WTC11 (cell line): Measurements from ENCODE around the gene SAP30BP. TPM values are rescaled to one million over a fixed set of nuclear protein-coding genes. Genes with fewer than 3 reads are reported as not detected.

Experiments used
- ATAC-seq: fragments of 200-7000 bp; cut with Tn5 transposase; 2 replicates; pipeline ENCODE4 v1.10.0; 2021; ENCODE audit warnings: mild to moderate bottlenecking, moderate library complexity
- CTCF ChIA-PET: fragments of 300-600 bp; sonication (Branson Sonifier 250); formaldehyde crosslinking; loops from one replicate; lab custom pipeline; 2021; ENCODE audit warnings: antibody characterized with exemption; lab: Charles Lee
- POLR2A ChIA-PET: fragments of 350-600 bp; sonication (Branson Sonifier 250); formaldehyde crosslinking; loops from one replicate; lab custom pipeline; 2021; ENCODE audit warnings: antibody characterized with exemption; lab: Charles Lee
- DNase-seq: peaks from one replicate; pipeline ENCODE4 v3.0.0; 2021; ENCODE audit warnings: low spot score
- H3K27ac Mint-ChIP-seq: 2 replicates; pipeline ENCODE4 v1.8.0; 2021; ENCODE audit warnings: mixed read lengths
- H3K27me3 Mint-ChIP-seq: 2 replicates; pipeline ENCODE4 v1.8.0; 2021; ENCODE audit warnings: low read depth, mild to moderate bottlenecking, moderate library complexity, mixed read lengths
- H3K36me3 Mint-ChIP-seq: 2 replicates; pipeline ENCODE4 v1.8.0; 2021; ENCODE audit warnings: mixed read lengths
- H3K4me1 Mint-ChIP-seq: 2 replicates; pipeline ENCODE4 v1.8.0; 2022; ENCODE audit warnings: mixed read lengths
- H3K4me3 Mint-ChIP-seq: 2 replicates; pipeline ENCODE4 v1.8.0; 2021; ENCODE audit warnings: mild to moderate bottlenecking, moderate library complexity, mixed read lengths
- H3K9me3 Mint-ChIP-seq: 2 replicates; pipeline ENCODE4 v1.8.0; 2021; ENCODE audit warnings: mixed read lengths
- AFF4 ChIP-seq: sonication (generic); formaldehyde crosslinking; IDR thresholded peaks from 2 replicates; pipeline ENCODE4 v1.8.1; 2023; ENCODE audit warnings: mild to moderate bottlenecking, missing genetic modification reagents, borderline replicate concordance
- FOXK1 ChIP-seq: sonication (generic); formaldehyde crosslinking; IDR thresholded peaks from 2 replicates; pipeline ENCODE4 v1.8.0; 2022; ENCODE audit warnings: mild to moderate bottlenecking, moderate library complexity, missing genetic modification reagents
- GTF2I ChIP-seq: fragments of 250-450 bp; sonication (Bioruptor Pico); conservative IDR thresholded peaks from 2 replicates; pipeline ENCODE4 v1.4.0; 2021; ENCODE audit warnings: mild to moderate bottlenecking
- JUN ChIP-seq: sonication (generic); formaldehyde crosslinking; IDR thresholded peaks from 2 replicates; pipeline ENCODE4 v1.8.0; 2023; ENCODE audit warnings: mild to moderate bottlenecking, missing genetic modification reagents
- NFYB ChIP-seq: sonication (generic); formaldehyde crosslinking; conservative IDR thresholded peaks from 2 replicates; pipeline ENCODE4 v1.8.0; 2022; ENCODE audit warnings: low read depth, missing genetic modification reagents
- NR2C2 ChIP-seq: sonication (generic); formaldehyde crosslinking; IDR thresholded peaks from 2 replicates; pipeline ENCODE4 v1.8.0; 2022; ENCODE audit warnings: mild to moderate bottlenecking, missing genetic modification reagents
- NR3C1 ChIP-seq: sonication (generic); formaldehyde crosslinking; conservative IDR thresholded peaks from 2 replicates; pipeline ENCODE4 v1.8.1; 2023; ENCODE audit warnings: low read depth, mild to moderate bottlenecking, missing genetic modification reagents
- PRDM15 ChIP-seq: sonication (generic); formaldehyde crosslinking; IDR thresholded peaks from 2 replicates; pipeline ENCODE4 v1.8.0; 2022; ENCODE audit warnings: missing genetic modification reagents
- SMAD4 ChIP-seq: sonication (generic); formaldehyde crosslinking; IDR thresholded peaks from 2 replicates; pipeline ENCODE4 v1.8.0; 2022; ENCODE audit warnings: mild to moderate bottlenecking, missing genetic modification reagents
- ZNF121 ChIP-seq: sonication (generic); formaldehyde crosslinking; IDR thresholded peaks from 2 replicates; pipeline ENCODE4 v1.8.0; 2023; ENCODE audit warnings: missing genetic modification reagents
- ZNF138 ChIP-seq: sonication (generic); formaldehyde crosslinking; conservative IDR thresholded peaks from 2 replicates; pipeline ENCODE4 v1.8.1; 2022; ENCODE audit warnings: mild to moderate bottlenecking, moderate library complexity, missing genetic modification reagents
- ZNF219 ChIP-seq: sonication (generic); formaldehyde crosslinking; IDR thresholded peaks from 2 replicates; pipeline ENCODE4 v1.8.0; 2023; ENCODE audit warnings: missing genetic modification reagents, mild to moderate bottlenecking, borderline replicate concordance
- ZNF281 ChIP-seq: sonication (generic); formaldehyde crosslinking; IDR thresholded peaks from 2 replicates; pipeline ENCODE4 v1.8.0; 2023; ENCODE audit warnings: mild to moderate bottlenecking, missing genetic modification reagents
- ZNF416 ChIP-seq: fragments of 250-450 bp; sonication (Bioruptor Pico); IDR thresholded peaks from 2 replicates; pipeline ENCODE4 v1.9.0; 2021; ENCODE audit warnings: mild to moderate bottlenecking, inconsistent platforms
- ZNF671 ChIP-seq: fragments of 250-450 bp; sonication (Bioruptor Pico); IDR thresholded peaks from 2 replicates; pipeline ENCODE4 v1.8.0; 2021; ENCODE audit warnings: mild to moderate bottlenecking
- ZSCAN18 ChIP-seq: fragments of 250-450 bp; sonication (Bioruptor Pico); IDR thresholded peaks from 2 replicates; pipeline ENCODE4 v2.1.2; 2022; ENCODE audit warnings: mild to moderate bottlenecking, moderate library complexity
- total RNA-seq: library from RNA; stranded (reverse); gene quantifications from 3 replicates; pipeline ENCODE4 v1.2.3, GENCODE V29; 2021
- TF ChIP-seq, protein P1 (sequence below): sonication (generic); formaldehyde crosslinking; IDR thresholded peaks from 2 replicates; pipeline ENCODE4 v1.8.0; 2023; ENCODE audit warnings: missing genetic modification reagents, mild to moderate bottlenecking, borderline replicate concordance
- TF ChIP-seq, protein P2 (sequence below): fragments of 250-450 bp; sonication (Bioruptor Pico); IDR thresholded peaks from 2 replicates; pipeline ENCODE4 v1.9.0; 2021; ENCODE audit warnings: moderate library complexity, mild to moderate bottlenecking, inconsistent platforms, borderline replicate concordance

SAP30BP gene
- total RNA-seq, 1 experiment from 2014 or later: 86.8 TPM

DNA sequence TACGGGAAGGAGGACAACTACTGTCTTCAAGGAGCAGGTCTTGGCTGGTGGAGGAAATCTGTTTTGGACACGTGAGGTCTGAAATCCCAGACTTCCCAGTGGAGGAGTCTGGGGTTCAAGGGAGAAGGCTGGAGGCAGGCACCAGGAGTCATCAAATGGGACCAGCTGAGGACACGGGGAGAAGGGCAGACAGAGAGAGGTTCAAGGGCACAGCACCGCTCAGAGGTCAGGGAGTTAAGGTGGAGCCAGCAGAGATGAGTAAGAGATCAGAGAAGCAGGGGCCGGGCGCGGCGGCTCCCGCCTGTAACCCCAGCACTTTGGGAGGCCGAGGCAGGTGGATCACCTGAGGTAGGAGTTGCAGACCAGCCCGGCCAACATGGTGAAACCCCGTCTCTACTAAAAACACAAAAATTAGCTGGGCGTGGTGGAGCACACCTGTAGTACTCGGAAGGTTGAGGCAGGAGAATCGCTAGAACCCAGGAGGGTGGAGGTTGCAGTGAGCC, 44.3 kb upstream of the SAP30BP start:
- ChIA-PET POLR2A (interaction anchor here (0.6 kb wide), 1 partner anchor 117 kb away, joined by 4 read pairs; no protein-coding TSS in a partner anchor), CTCF (interaction anchor here (1.4 to 19.0 kb wide), 9 partner anchors 12 to 131 kb away, joined by 3 to 304 read pairs (median 32); partner anchors contain the start of gene SMIM5)
- no peaks in the 10 kb centered on the region for H3K36me3 Mint-ChIP-seq
- no peak overlapping the region for H3K27ac Mint-ChIP-seq
- no peaks in the 10 kb centered on the region for H3K4me1 Mint-ChIP-seq
- TF ChIP-seq ZNF671 (CRISPR knock-in tag): no peak
- TF ChIP-seq SMAD4 (CRISPR knock-in tag): no peak
- no peak for TF ChIP-seq NR3C1 (CRISPR knock-in tag)
- TF ChIP-seq NR2C2 (CRISPR knock-in tag): no peak
- TF ChIP-seq, protein P1, sequence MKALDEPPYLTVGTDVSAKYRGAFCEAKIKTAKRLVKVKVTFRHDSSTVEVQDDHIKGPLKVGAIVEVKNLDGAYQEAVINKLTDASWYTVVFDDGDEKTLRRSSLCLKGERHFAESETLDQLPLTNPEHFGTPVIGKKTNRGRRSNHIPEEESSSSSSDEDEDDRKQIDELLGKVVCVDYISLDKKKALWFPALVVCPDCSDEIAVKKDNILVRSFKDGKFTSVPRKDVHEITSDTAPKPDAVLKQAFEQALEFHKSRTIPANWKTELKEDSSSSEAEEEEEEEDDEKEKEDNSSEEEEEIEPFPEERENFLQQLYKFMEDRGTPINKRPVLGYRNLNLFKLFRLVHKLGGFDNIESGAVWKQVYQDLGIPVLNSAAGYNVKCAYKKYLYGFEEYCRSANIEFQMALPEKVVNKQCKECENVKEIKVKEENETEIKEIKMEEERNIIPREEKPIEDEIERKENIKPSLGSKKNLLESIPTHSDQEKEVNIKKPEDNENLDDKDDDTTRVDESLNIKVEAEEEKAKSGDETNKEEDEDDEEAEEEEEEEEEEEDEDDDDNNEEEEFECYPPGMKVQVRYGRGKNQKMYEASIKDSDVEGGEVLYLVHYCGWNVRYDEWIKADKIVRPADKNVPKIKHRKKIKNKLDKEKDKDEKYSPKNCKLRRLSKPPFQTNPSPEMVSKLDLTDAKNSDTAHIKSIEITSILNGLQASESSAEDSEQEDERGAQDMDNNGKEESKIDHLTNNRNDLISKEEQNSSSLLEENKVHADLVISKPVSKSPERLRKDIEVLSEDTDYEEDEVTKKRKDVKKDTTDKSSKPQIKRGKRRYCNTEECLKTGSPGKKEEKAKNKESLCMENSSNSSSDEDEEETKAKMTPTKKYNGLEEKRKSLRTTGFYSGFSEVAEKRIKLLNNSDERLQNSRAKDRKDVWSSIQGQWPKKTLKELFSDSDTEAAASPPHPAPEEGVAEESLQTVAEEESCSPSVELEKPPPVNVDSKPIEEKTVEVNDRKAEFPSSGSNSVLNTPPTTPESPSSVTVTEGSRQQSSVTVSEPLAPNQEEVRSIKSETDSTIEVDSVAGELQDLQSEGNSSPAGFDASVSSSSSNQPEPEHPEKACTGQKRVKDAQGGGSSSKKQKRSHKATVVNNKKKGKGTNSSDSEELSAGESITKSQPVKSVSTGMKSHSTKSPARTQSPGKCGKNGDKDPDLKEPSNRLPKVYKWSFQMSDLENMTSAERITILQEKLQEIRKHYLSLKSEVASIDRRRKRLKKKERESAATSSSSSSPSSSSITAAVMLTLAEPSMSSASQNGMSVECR (CRISPR knock-in tag): no peak
- TF ChIP-seq GTF2I (CRISPR knock-in tag): no peak
- H3K27me3 Mint-ChIP-seq: no peaks in the 10 kb centered on the region
- no peak for ATAC-seq
- H3K4me3 Mint-ChIP-seq: no peak overlapping the region
- no peak for DNase-seq
- no peaks in the 10 kb centered on the region for H3K9me3 Mint-ChIP-seq

GRCh38 chr17:75623386-75623785, 43.8 kb upstream of the SAP30BP start:
- POLR2A ChIA-PET: interaction anchor here (0.6 kb wide), 1 partner anchor 117 kb away, joined by 4 read pairs; no protein-coding TSS in a partner anchor
- TF ChIP-seq, protein P2, sequence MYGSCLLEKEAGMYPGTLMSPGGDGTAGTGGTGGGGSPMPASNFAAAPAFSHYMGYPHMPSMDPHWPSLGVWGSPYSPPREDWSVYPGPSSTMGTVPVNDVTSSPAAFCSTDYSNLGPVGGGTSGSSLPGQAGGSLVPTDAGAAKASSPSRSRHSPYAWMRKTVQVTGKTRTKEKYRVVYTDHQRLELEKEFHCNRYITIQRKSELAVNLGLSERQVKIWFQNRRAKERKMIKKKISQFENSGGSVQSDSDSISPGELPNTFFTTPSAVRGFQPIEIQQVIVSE: no peak
- TF ChIP-seq ZSCAN18 (CRISPR knock-in tag): no peak
- no peak for TF ChIP-seq ZNF219 (CRISPR knock-in tag)
- no peak for TF ChIP-seq ZNF121 (CRISPR knock-in tag)
- no peak for TF ChIP-seq AFF4
- no peak for TF ChIP-seq FOXK1
- TF ChIP-seq ZNF138 (CRISPR knock-in tag): no peak
- no peak for TF ChIP-seq ZNF281 (CRISPR knock-in tag)
- no peak for TF ChIP-seq PRDM15
- TF ChIP-seq GTF2I (CRISPR knock-in tag): no peak
- no peak for TF ChIP-seq ZNF416 (CRISPR knock-in tag)
- TF ChIP-seq JUN (CRISPR knock-in tag): no peak
- no peak for TF ChIP-seq NFYB

More at GRCh38 chr17:75623386-75623785, 43.8 kb upstream of the SAP30BP start:
- H3K36me3 Mint-ChIP-seq: no peaks in the 10 kb centered on the region
- no peak overlapping the region for H3K4me3 Mint-ChIP-seq
- no peaks in the 10 kb centered on the region for H3K27me3 Mint-ChIP-seq
- ATAC-seq (no peak), DNase-seq (no peak)
- no peaks in the 10 kb centered on the region for H3K9me3 Mint-ChIP-seq
- H3K4me1 Mint-ChIP-seq: no peaks in the 10 kb centered on the region
- CTCF ChIA-PET: interaction anchor here (1.4 to 19.0 kb wide), 9 partner anchors 8 to 130 kb away, joined by 3 to 304 read pairs (median 32); partner anchors contain the start of gene SMIM5
- no peak overlapping the region for H3K27ac Mint-ChIP-seq
